ENCODE data around the gene TMA7. TPM values are rescaled to one million over a fixed set of nuclear protein-coding genes. Genes with fewer than 3 reads are reported as not detected.
A peak's percentile ranks its signal among the peaks of the same experiment; 100 is the strongest.
"Not testable (repeated sequence)": the region's sequence is repeated elsewhere in the genome, so short reads cannot be mapped to it uniquely, and the experiment has no call there.

Gene TMA7
- total and polyA plus RNA-seq, 7 donors: 146 to 762 (median 352) TPM

GRCh38 chr3:48460517-48460902 lies 20.5 kb downstream of the TMA7 start:
- H3K36me3 ChIP-seq: peaks cover 14 to 58% (median 25%) of the 10 kb centered on the region in 4 donors
- 97% methylated on average over 3 of the region's 3 CpGs for WGBS, 2 donors
- intact Hi-C loops (cut with DNase I): no loop called here
- H3K4me3 ChIP-seq: no peak overlapping the region
- TF ChIP-seq POLR2AphosphoS5 (IDR thresholded peaks at IDR 0.05): no peak
- no peaks in the 10 kb centered on the region for H3K9me3 ChIP-seq
- H3K27me3 ChIP-seq: no peaks in the 10 kb centered on the region
- peaks cover 0 to 8% (median 7%) of the 10 kb centered on the region in 4 donors for H3K4me1 ChIP-seq
- DNase-seq: no peak
- no peak overlapping the region for H3K27ac ChIP-seq

- H3K27ac ChIP-seq; H3K4me3 ChIP-seq; H3K9me3 ChIP-seq; H3K27me3 ChIP-seq; DNase-seq; intact Hi-C loops (cut with DNase I): not testable (repeated sequence)
- whole genome bisulfite sequencing, 2 donors: 86 to 91% methylated on average over 7 of the region's 7 CpGs
- Histone ChIP-seq H3K4me1 (peaks cover 0 to 18% (median 14%) of the 10 kb centered on the region in 4 donors), H3K36me3 (peaks cover 14 to 46% (median 25%) of the 10 kb centered on the region in 4 donors)
Observed at GRCh38 chr3:48461767-48462166, 21.7 kb downstream of the TMA7 start.

- Histone ChIP-seq H3K27ac (no peak overlapping the region), H3K4me1 (peaks cover 0 to 37% (median 33%) of the 10 kb centered on the region in 4 donors), H3K27me3 (no peaks in the 10 kb centered on the region), H3K4me3 (no peak overlapping the region), H3K9me3 (no peaks in the 10 kb centered on the region), H3K36me3 (peaks cover 21 to 46% (median 33%) of the 10 kb centered on the region in 4 donors)
- TF ChIP-seq CTCF (IDR thresholded peaks at IDR 0.05): no peak
- TF ChIP-seq POLR2A (IDR thresholded peaks at IDR 0.05): no peak
- TF ChIP-seq POLR2AphosphoS5 (IDR thresholded peaks at IDR 0.05): no peak
- TF ChIP-seq EP300 (IDR thresholded peaks at IDR 0.05): no peak
- intact Hi-C loops (cut with DNase I): loop anchor here (2.0 kb wide), 1 partner anchor 145 kb away; the partner anchor contains the start of gene UQCRC1
- DNase-seq: no peak
- 82 to 93% methylated on average over 9 of the region's 9 CpGs for WGBS, 2 donors
Observed at GRCh38 chr3:48463703-48464102, 23.6 kb downstream of the TMA7 start.

- 96% methylated on average over 17 of the region's 17 CpGs for WGBS, 2 donors
- intact Hi-C loops (cut with DNase I): loop anchor here (1.0 to 2.0 kb wide), 2 partner anchors 84 to 144 kb away; partner anchors contain the start of gene UQCRC1
- Histone ChIP-seq H3K27ac (peak overlapping the region; percentile 99 to 100 (median 99)), H3K4me1 (peaks cover 0 to 48% (median 44%) of the 10 kb centered on the region in 4 donors), H3K4me3 (no peak overlapping the region), H3K36me3 (peaks cover 18 to 46% (median 29%) of the 10 kb centered on the region in 4 donors), H3K27me3 (no peaks in the 10 kb centered on the region), H3K9me3 (no peaks in the 10 kb centered on the region)
- no peak for TF ChIP-seq POLR2A (IDR thresholded peaks at IDR 0.05)
- DNase-seq: peak; percentile 75
Observed at GRCh38 chr3:48464713-48465221, 24.7 kb downstream of the TMA7 start.

- Histone ChIP-seq H3K27me3 (no peaks in the 10 kb centered on the region), H3K4me3 (peak overlapping the region in 1 of 4 donors; percentile 40), H3K9me3 (no peaks in the 10 kb centered on the region), H3K36me3 (peaks cover 15 to 46% (median 25%) of the 10 kb centered on the region in 4 donors), H3K4me1 (peaks cover 0 to 52% (median 48%) of the 10 kb centered on the region in 4 donors), H3K27ac (peak overlapping the region; percentile 99 to 100 (median 99))
- intact Hi-C loops (cut with DNase I): loop anchor here (1.0 to 2.0 kb wide), 2 partner anchors 83 to 144 kb away; partner anchors contain the start of gene UQCRC1
- TF ChIP-seq CTCF (IDR thresholded peaks at IDR 0.05): peak in 2 of 4 experiments; percentile 74 to 78
- TF ChIP-seq EP300 (IDR thresholded peaks at IDR 0.05): no peak
- no peak for TF ChIP-seq POLR2A (IDR thresholded peaks at IDR 0.05)
- DNase-seq: no peak
- 8 to 47% methylated on average over 7 of the region's 7 CpGs for WGBS, 2 donors
Observed at GRCh38 chr3:48465237-48465530, 25.1 kb downstream of the TMA7 start.

GRCh38 chr3:48465531-48466378 lies 25.7 kb downstream of the TMA7 start:
- H3K27ac ChIP-seq: peak overlapping the region; percentile 99 to 100 (median 99)
- TF ChIP-seq POLR2A (IDR thresholded peaks at IDR 0.05) (peak; percentile 76 to 78), EP300 (IDR thresholded peaks at IDR 0.05) (peak in 1 of 4 donors; percentile 61), POLR2AphosphoS5 (IDR thresholded peaks at IDR 0.05) (peak; percentile 80 to 95 (median 90)), CTCF (IDR thresholded peaks at IDR 0.05) (peak in 2 of 4 experiments; percentile 63 to 66)
- intact Hi-C loops (cut with DNase I): loop anchor here (1.0 to 2.0 kb wide), 3 partner anchors 37 to 143 kb away; partner anchors contain the start of gene UQCRC1
- H3K36me3 ChIP-seq: peaks cover 9 to 43% (median 19%) of the 10 kb centered on the region in 4 donors
- DNase-seq: peak; percentile 100
- H3K27me3 ChIP-seq: no peaks in the 10 kb centered on the region
- 5 to 6% methylated on average over 21 of the region's 21 CpGs for WGBS, 2 donors
- H3K4me3 ChIP-seq: peak overlapping the region; percentile 40 to 55 (median 50)
- peaks cover 0 to 58% (median 54%) of the 10 kb centered on the region in 4 donors for H3K4me1 ChIP-seq
- H3K9me3 ChIP-seq: no peaks in the 10 kb centered on the region

All from sigmoid colon (tissue), 7 donors.